HepG2 (cell line): Measurements from ENCODE around the gene RNFT2. TPM values are rescaled to one million over a fixed set of nuclear protein-coding genes. Genes with fewer than 3 reads are reported as not detected.

Experiments used
- CEBPG ChIP-seq: IDR thresholded peaks from 2 replicates; pipeline ENCODE4 v1.6.1; 2016
- FOSL2 ChIP-seq: sonication (generic); formaldehyde crosslinking; IDR thresholded peaks from 2 replicates; pipeline ENCODE4 v1.4.0; 2020; ENCODE audit warnings: missing genetic modification reagents
- FOXO1 ChIP-seq: sonication (generic); formaldehyde crosslinking; IDR thresholded peaks from 2 replicates; pipeline ENCODE4 v1.4.0; 2020; ENCODE audit warnings: missing genetic modification reagents
- KDM3A ChIP-seq: IDR thresholded peaks from 2 replicates; pipeline ENCODE4 v1.6.1; 2018; ENCODE audit warnings: low read depth, missing compliant biosample characterization
- LCORL ChIP-seq, 2 experiments: fragments of 450-650 bp in 1 of 2; sonication (generic) in 1 of 2; formaldehyde crosslinking in 1 of 2; IDR thresholded peaks; 2 replicates each; pipeline versions ENCODE4 v1.5.0 to v1.6.1; 2017 to 2020; ENCODE audit warnings: antibody characterized with exemption in 1 of 2, missing genetic modification reagents in 1 of 2
- NONO ChIP-seq, 2 experiments: fragments of 450-650 bp in 1 of 2; sonication (generic) in 1 of 2; formaldehyde crosslinking in 1 of 2; IDR thresholded peaks in 1 of 2; conservative IDR thresholded peaks in 1 of 2; 2 replicates each; pipeline versions ENCODE4 v1.6.1 to v1.8.0; 2017 to 2022; ENCODE audit warnings: mild to moderate bottlenecking in 1 of 2, missing genetic modification reagents in 1 of 2, moderate library complexity in 1 of 2
- NR2C2 ChIP-seq: sonication (generic); formaldehyde crosslinking; IDR thresholded peaks from 2 replicates; pipeline ENCODE4 v1.4.0; 2020; ENCODE audit warnings: missing genetic modification reagents, mild to moderate bottlenecking, moderate library complexity, borderline replicate concordance
- POLR2AphosphoS2 ChIP-seq: IDR thresholded peaks from 2 replicates; pipeline ENCODE4 v1.6.1; 2011; ENCODE audit warnings: low read depth, low read length, improper control_type of control experiment
- RXRA ChIP-seq: sonication (generic); formaldehyde crosslinking; IDR thresholded peaks from 2 replicates; pipeline ENCODE4 v1.5.1; 2020; ENCODE audit warnings: missing genetic modification reagents
- RXRB ChIP-seq: IDR thresholded peaks from 2 replicates; pipeline ENCODE4 v1.6.1; 2016; ENCODE audit warnings: borderline replicate concordance, missing genetic modification reagents, missing compliant biosample characterization
- STAT5B ChIP-seq: sonication (generic); formaldehyde crosslinking; IDR thresholded peaks from 2 replicates; pipeline ENCODE4 v1.4.0; 2020; ENCODE audit warnings: missing genetic modification reagents
- polyA plus RNA-seq, 8 experiments: library from polyadenylated mRNA; depleted of rRNA in 3 of 8; stranded (reverse) in 7 of 8; unstranded in 1 of 8; fragments of >200 nt; fragmentation: Illumina TruSeq in 4 of 8; extraction: Trizol in 4 of 8; gene quantifications; 2 replicates each; pipeline versions ENCODE4 v1.2.1 to v1.2.3, GENCODE V29; 2011 to 2016; ENCODE audit warnings: low read depth in 4 of 8, missing spikeins in 1 of 8, mixed read lengths in 1 of 8; ENCODE audit not compliant: insufficient read depth in 1 of 8
- total RNA-seq, 5 experiments: library from RNA; depleted of rRNA; stranded (reverse); fragments of >200 nt; fragmentation: Illumina TruSeq; extraction: Trizol; gene quantifications; 2 replicates each; pipeline ENCODE4 v1.2.3, GENCODE V29; 2016; ENCODE audit warnings: low read depth in 1 of 5
- TF ChIP-seq, protein P1 (sequence below): sonication (generic); formaldehyde crosslinking; IDR thresholded peaks from 2 replicates; pipeline ENCODE4 v1.5.0; 2020; ENCODE audit warnings: mild to moderate bottlenecking, missing genetic modification reagents
- TF ChIP-seq, protein P2 (sequence below): sonication (generic); formaldehyde crosslinking; IDR thresholded peaks from 2 replicates; pipeline ENCODE4 v1.8.1; 2023; ENCODE audit warnings: mild to moderate bottlenecking, moderate library complexity, missing genetic modification reagents

Gene RNFT2
- total and polyA plus RNA-seq, 2 of the 13 experiments (the other 11 are each of a cell fraction or from before 2014, with no cell fraction given) = 3.3 to 8.3 TPM

DNA sequence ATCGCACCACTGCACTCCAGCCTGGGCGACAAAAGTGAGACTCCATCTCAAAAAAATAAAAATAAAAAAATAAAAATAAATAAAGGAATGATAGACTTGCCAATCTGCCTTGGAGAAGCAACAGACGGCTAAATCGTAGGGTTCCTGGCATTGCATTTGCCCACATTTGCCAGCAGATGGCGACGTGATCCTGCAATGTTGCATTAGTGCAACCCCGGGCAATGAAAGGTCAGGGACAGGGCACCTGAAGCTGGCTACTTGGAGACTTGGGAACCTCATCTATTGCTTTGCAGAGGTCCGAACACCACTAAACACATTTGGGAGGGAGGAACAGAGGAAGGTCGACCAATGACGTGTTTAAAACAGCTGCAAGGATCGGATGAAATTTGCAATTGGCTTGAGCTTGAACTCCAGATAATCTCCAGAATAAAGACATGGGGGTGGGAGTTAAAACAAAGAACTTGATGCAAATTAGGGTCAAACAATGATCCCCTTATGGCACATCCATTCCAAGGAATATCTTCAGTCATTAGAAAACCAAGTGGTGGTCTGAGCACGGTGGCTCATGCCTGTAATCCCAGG is 34.8 kb upstream of the RNFT2 start (continued):
- TF ChIP-seq, protein P1, sequence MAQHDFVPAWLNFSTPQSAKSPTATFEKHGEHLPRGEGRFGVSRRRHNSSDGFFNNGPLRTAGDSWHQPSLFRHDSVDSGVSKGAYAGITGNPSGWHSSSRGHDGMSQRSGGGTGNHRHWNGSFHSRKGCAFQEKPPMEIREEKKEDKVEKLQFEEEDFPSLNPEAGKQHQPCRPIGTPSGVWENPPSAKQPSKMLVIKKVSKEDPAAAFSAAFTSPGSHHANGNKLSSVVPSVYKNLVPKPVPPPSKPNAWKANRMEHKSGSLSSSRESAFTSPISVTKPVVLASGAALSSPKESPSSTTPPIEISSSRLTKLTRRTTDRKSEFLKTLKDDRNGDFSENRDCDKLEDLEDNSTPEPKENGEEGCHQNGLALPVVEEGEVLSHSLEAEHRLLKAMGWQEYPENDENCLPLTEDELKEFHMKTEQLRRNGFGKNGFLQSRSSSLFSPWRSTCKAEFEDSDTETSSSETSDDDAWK (CRISPR knock-in tag) = no peak
- TF ChIP-seq STAT5B (CRISPR knock-in tag) (no peak), RXRB (CRISPR knock-in tag) (peak; percentile 75; the same call in 1 of the 2 replicates), KDM3A (CRISPR knock-in tag) (0 out of 2 replicates have a peak, but pooled peaks have one; percentile 25), NONO (IDR thresholded peaks at IDR 0.05) (no peak), NONO (CRISPR knock-in tag; conservative IDR thresholded peaks at IDR 0.05) (peak; percentile 61; the same call in 1 of the 2 replicates), CEBPG (CRISPR knock-in tag) (peak; percentile 38; the same call in 1 of the 2 replicates), RXRA (CRISPR knock-in tag) (peak; percentile 87; the same call in 1 of the 2 replicates), LCORL (IDR thresholded peaks at IDR 0.05) (no peak), LCORL (CRISPR knock-in tag; IDR thresholded peaks at IDR 0.05) (0 out of 2 replicates have a peak, but pooled peaks have one; percentile 28), POLR2AphosphoS2 (no peak), FOSL2 (CRISPR knock-in tag) (peak; percentile 67; the same call in 1 of the 2 replicates), FOXO1 (CRISPR knock-in tag) (peak; percentile 41; the same call in 1 of the 2 replicates), NR2C2 (CRISPR knock-in tag) (peak; percentile 71)
- TF ChIP-seq, protein P2, sequence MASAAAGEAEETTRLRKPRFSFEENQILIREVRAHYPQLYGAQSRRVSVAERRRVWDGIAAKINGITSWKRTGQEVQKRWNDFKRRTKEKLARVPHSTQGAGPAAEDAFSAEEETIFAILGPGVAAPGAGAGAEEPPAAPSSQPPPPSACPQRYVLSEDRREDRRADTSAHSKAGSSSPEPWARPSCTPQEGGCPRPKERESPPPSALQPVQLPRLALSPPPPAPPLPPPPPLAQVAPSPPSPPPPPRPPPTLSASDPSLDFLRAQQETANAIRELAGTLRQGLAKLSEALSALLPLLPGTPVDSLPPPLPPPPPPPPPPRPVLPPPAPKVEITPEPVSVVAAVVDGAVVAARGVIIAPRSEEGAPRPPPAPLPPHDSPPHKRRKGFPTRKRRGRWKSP (CRISPR knock-in tag) = peak; percentile 56; the same call in 1 of the 2 replicates
